ENCODE results near the gene CACNA2D3.

CACNA2D3 gene

GRCh38 chr3:54986294-54986693 lies 863.9 kb downstream of the CACNA2D3 start:
- H3K27ac ChIP-seq (ENCODE audit: low read depth, low read length): no peak overlapping the region
- no peaks in the 10 kb centered on the region for H3K4me1 ChIP-seq (ENCODE audit: control insufficient read depth, insufficient read depth, low read length, unreplicated experiment)
- H3K27me3 ChIP-seq (ENCODE audit: insufficient read depth, low read length): no peaks in the 10 kb centered on the region

DNA sequence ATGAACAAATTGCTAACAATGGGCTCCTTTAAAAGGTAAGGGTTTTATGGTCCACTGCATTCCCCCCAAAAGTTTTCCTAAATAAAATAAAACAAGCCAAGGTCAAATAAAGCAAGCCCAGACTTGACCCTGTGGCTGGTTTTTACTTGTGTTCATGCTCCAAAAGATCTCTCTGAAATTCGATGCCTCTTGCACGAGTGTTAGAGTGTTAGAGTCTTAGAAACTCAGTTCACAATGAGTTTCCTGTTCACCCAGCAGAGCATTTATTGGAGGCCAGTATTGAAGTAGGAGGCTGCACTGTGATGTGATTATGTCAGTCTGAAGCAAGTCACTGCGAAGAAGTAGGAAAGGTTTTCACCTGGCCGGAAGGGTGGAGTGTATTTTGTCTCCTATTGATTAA lies 865.4 kb downstream of the CACNA2D3 start:
- Histone ChIP-seq H3K36me3 (ENCODE audit: insufficient read depth, low read length) (no peaks in the 10 kb centered on the region), H3K27ac (ENCODE audit: low read depth, low read length) (no peak overlapping the region), H2AFZ (ENCODE audit: low read length, unreplicated experiment) (no peak overlapping the region), H3K79me2 (ENCODE audit: control insufficient read depth, insufficient read depth, low read length, unreplicated experiment) (no peaks in the 10 kb centered on the region), H3K4me3 (ENCODE audit: low read depth, low read length) (no peak overlapping the region), H3K4me1 (ENCODE audit: control insufficient read depth, insufficient read depth, low read length, unreplicated experiment) (no peaks in the 10 kb centered on the region), H3K27me3 (ENCODE audit: insufficient read depth, low read length) (no peaks in the 10 kb centered on the region)

More at GRCh38 chr3:54986294-54986693, 863.9 kb downstream of the CACNA2D3 start:
- H3K79me2 ChIP-seq (ENCODE audit: control insufficient read depth, insufficient read depth, low read length, unreplicated experiment): no peaks in the 10 kb centered on the region
- no peak overlapping the region for H2AFZ ChIP-seq (ENCODE audit: low read length, unreplicated experiment)
- no peak overlapping the region for H3K4me3 ChIP-seq (ENCODE audit: low read depth, low read length)
- no peaks in the 10 kb centered on the region for H3K36me3 ChIP-seq (ENCODE audit: insufficient read depth, low read length)

- Histone ChIP-seq H3K27ac (ENCODE audit: low read depth, low read length) (no peak overlapping the region), H3K79me2 (ENCODE audit: control insufficient read depth, insufficient read depth, low read length, unreplicated experiment) (no peaks in the 10 kb centered on the region), H3K36me3 (ENCODE audit: insufficient read depth, low read length) (no peaks in the 10 kb centered on the region), H3K4me1 (ENCODE audit: control insufficient read depth, insufficient read depth, low read length, unreplicated experiment) (no peaks in the 10 kb centered on the region), H3K27me3 (ENCODE audit: insufficient read depth, low read length) (no peaks in the 10 kb centered on the region), H2AFZ (ENCODE audit: low read length, unreplicated experiment) (no peak overlapping the region), H3K4me3 (ENCODE audit: low read depth, low read length) (no peak overlapping the region)
Observed at GRCh38 chr3:54988302-54988837, 866.0 kb downstream of the CACNA2D3 start.

DNA sequence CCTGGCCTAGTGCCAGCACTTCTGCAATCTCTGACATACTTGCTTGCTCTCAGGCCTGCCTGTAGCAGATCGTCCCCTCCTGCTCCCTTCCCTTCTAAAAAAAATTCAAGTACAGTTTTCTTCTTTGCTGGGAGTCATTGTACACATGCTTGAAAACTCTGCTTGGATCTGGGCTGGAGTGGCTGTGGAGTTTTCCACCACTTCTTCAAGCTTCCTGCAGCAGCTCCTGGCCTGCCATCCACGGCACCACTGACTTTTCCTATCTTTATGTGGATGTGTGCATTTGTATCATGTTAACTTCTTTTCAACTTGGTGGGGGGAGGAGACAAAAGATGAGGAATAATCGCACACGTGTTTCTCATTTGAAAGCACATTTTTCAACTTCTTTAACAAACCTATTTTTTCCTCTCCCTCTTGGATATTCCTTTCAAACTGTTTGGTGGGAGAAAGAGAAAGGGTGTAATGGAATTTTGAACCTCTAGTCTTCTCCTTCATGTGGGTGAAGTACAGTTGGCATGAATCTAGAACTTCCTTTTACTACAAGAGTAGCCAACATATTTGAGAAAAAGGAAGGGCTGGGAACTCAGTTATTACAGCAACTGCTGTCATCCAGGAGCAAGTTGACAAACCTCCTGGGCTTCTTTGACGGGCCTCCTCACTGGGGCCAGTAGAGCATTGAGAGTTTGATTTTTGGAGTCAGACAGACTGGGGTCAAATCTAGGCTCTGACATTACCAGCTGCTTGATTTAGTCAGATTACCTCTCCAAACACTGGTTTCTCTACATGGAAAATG lies 866.7 kb downstream of the CACNA2D3 start:
- Histone ChIP-seq H2AFZ (ENCODE audit: low read length, unreplicated experiment) (no peak overlapping the region), H3K4me1 (ENCODE audit: control insufficient read depth, insufficient read depth, low read length, unreplicated experiment) (no peaks in the 10 kb centered on the region), H3K79me2 (ENCODE audit: control insufficient read depth, insufficient read depth, low read length, unreplicated experiment) (no peaks in the 10 kb centered on the region), H3K36me3 (ENCODE audit: insufficient read depth, low read length) (no peaks in the 10 kb centered on the region), H3K4me3 (ENCODE audit: low read depth, low read length) (no peak overlapping the region), H3K27me3 (ENCODE audit: insufficient read depth, low read length) (no peaks in the 10 kb centered on the region), H3K27ac (ENCODE audit: low read depth, low read length) (no peak overlapping the region)

DNA sequence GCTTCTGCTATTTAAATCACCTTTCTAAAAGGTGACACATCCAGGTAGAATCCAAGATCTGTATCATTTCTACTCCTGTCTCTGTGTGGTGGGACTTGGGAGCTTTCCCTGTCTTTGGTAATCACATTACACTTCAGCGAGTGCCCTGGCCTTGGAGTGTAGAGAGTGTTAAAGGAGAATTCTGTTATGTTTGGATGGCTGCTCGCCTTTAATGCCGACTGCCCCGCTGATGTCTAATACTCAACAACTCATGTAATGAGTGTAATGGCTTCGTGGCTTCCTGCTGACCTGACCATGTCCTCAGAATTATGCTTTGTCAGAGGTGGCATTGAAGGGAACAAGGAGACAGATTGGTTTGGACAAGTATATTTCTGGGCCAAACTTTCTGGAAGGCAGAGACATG lies 871.8 kb downstream of the CACNA2D3 start:
- Histone ChIP-seq H3K27me3 (ENCODE audit: insufficient read depth, low read length) (no peaks in the 10 kb centered on the region), H2AFZ (ENCODE audit: low read length, unreplicated experiment) (no peak overlapping the region), H3K4me1 (ENCODE audit: control insufficient read depth, insufficient read depth, low read length, unreplicated experiment) (no peaks in the 10 kb centered on the region), H3K36me3 (ENCODE audit: insufficient read depth, low read length) (no peaks in the 10 kb centered on the region), H3K4me3 (ENCODE audit: low read depth, low read length) (no peak overlapping the region), H3K27ac (ENCODE audit: low read depth, low read length) (no peak overlapping the region), H3K79me2 (ENCODE audit: control insufficient read depth, insufficient read depth, low read length, unreplicated experiment) (no peaks in the 10 kb centered on the region)

DNA sequence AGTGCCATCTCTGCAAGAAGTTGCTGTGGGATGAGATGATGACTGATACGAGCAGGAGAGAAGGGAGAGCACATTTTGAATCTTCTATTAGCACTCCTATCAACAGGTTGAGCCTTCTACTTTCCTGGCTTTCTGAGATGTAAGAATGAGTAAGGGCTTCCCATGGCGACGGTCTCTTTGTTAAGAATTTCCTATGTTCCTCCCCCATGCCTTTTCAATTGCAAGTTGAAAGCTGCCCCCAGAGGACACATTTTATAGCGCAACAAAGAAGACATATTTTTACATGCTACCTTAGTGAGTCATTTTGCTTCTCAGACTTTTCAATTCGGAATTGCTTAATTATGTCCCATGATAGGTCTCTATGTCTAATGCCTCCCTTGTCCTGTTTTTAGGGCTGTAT lies 876.8 kb downstream of the CACNA2D3 start:
- Histone ChIP-seq H3K4me3 (ENCODE audit: low read depth, low read length) (no peak overlapping the region), H3K4me1 (ENCODE audit: control insufficient read depth, insufficient read depth, low read length, unreplicated experiment) (peaks cover 13% of the 10 kb centered on the region), H3K36me3 (ENCODE audit: insufficient read depth, low read length) (no peaks in the 10 kb centered on the region), H3K79me2 (ENCODE audit: control insufficient read depth, insufficient read depth, low read length, unreplicated experiment) (no peaks in the 10 kb centered on the region), H3K27me3 (ENCODE audit: insufficient read depth, low read length) (no peaks in the 10 kb centered on the region), H2AFZ (ENCODE audit: low read length, unreplicated experiment) (no peak overlapping the region), H3K27ac (ENCODE audit: low read depth, low read length) (no peak overlapping the region)

DNA sequence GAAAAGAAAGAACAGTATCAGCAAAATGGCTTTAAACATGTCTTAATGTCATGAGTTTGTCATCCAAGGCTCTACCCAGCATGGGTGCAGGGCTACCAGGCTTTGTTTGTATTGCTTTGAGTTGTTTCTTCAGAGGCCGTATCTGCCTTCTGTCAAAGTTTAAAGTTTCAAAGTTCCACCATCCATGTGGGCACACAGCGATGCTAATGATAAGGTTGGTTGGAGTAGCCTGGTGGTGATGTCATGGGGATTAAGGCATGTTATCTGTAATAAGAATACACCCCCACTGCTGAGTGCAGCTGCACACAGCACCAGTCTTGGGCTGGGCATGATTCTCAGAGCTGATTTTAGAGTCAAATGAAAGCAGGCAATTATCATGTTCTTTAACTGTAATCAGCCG lies 877.5 kb downstream of the CACNA2D3 start:
- H3K79me2 ChIP-seq (ENCODE audit: control insufficient read depth, insufficient read depth, low read length, unreplicated experiment): no peaks in the 10 kb centered on the region
- H3K4me3 ChIP-seq (ENCODE audit: low read depth, low read length): no peak overlapping the region
- H3K27ac ChIP-seq (ENCODE audit: low read depth, low read length): no peak overlapping the region
- H3K27me3 ChIP-seq (ENCODE audit: insufficient read depth, low read length): no peaks in the 10 kb centered on the region
- peaks cover 13% of the 10 kb centered on the region for H3K4me1 ChIP-seq (ENCODE audit: control insufficient read depth, insufficient read depth, low read length, unreplicated experiment)
- no peaks in the 10 kb centered on the region for H3K36me3 ChIP-seq (ENCODE audit: insufficient read depth, low read length)
- H2AFZ ChIP-seq (ENCODE audit: low read length, unreplicated experiment): no peak overlapping the region

GRCh38 chr3:55000546-55000945 lies 878.2 kb downstream of the CACNA2D3 start:
- Histone ChIP-seq H3K4me3 (ENCODE audit: low read depth, low read length) (no peak overlapping the region), H3K27me3 (ENCODE audit: insufficient read depth, low read length) (no peaks in the 10 kb centered on the region), H3K36me3 (ENCODE audit: insufficient read depth, low read length) (no peaks in the 10 kb centered on the region), H3K79me2 (ENCODE audit: control insufficient read depth, insufficient read depth, low read length, unreplicated experiment) (no peaks in the 10 kb centered on the region), H2AFZ (ENCODE audit: low read length, unreplicated experiment) (no peak overlapping the region), H3K27ac (ENCODE audit: low read depth, low read length) (no peak overlapping the region), H3K4me1 (ENCODE audit: control insufficient read depth, insufficient read depth, low read length, unreplicated experiment) (peaks cover 13% of the 10 kb centered on the region)

DNA sequence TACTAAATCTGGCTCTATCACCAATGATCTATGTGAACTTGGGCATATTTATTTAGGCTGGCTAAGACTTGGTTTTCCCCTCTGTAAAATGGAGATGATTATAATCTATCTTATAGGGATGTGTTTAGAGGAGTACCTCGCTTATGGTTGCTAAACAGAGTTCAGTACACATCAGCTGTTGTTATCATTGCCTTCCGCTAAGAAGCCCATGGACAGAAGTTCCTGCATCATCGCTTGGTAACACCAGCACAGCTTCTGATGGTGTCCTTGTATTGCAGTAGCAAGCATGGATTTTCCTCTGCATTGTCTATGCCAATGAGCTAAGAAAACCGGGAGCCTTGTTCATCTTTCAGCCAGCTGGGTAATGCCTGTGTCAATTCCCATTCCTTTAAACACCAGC lies 878.6 kb downstream of the CACNA2D3 start:
- H3K36me3 ChIP-seq (ENCODE audit: insufficient read depth, low read length): no peaks in the 10 kb centered on the region
- H2AFZ ChIP-seq (ENCODE audit: low read length, unreplicated experiment): no peak overlapping the region
- H3K79me2 ChIP-seq (ENCODE audit: control insufficient read depth, insufficient read depth, low read length, unreplicated experiment): no peaks in the 10 kb centered on the region
- H3K4me3 ChIP-seq (ENCODE audit: low read depth, low read length): no peak overlapping the region
- H3K27ac ChIP-seq (ENCODE audit: low read depth, low read length): no peak overlapping the region
- H3K4me1 ChIP-seq (ENCODE audit: control insufficient read depth, insufficient read depth, low read length, unreplicated experiment): peaks cover 13% of the 10 kb centered on the region
- no peaks in the 10 kb centered on the region for H3K27me3 ChIP-seq (ENCODE audit: insufficient read depth, low read length)

GRCh38 chr3:55002416-55002930 lies 880.1 kb downstream of the CACNA2D3 start:
- no peak overlapping the region for H2AFZ ChIP-seq (ENCODE audit: low read length, unreplicated experiment)
- H3K27ac ChIP-seq (ENCODE audit: low read depth, low read length): no peak overlapping the region
- H3K4me3 ChIP-seq (ENCODE audit: low read depth, low read length): no peak overlapping the region
- H3K79me2 ChIP-seq (ENCODE audit: control insufficient read depth, insufficient read depth, low read length, unreplicated experiment): no peaks in the 10 kb centered on the region
- peaks cover 13% of the 10 kb centered on the region for H3K4me1 ChIP-seq (ENCODE audit: control insufficient read depth, insufficient read depth, low read length, unreplicated experiment)
- H3K27me3 ChIP-seq (ENCODE audit: insufficient read depth, low read length): no peaks in the 10 kb centered on the region
- no peaks in the 10 kb centered on the region for H3K36me3 ChIP-seq (ENCODE audit: insufficient read depth, low read length)

DNA sequence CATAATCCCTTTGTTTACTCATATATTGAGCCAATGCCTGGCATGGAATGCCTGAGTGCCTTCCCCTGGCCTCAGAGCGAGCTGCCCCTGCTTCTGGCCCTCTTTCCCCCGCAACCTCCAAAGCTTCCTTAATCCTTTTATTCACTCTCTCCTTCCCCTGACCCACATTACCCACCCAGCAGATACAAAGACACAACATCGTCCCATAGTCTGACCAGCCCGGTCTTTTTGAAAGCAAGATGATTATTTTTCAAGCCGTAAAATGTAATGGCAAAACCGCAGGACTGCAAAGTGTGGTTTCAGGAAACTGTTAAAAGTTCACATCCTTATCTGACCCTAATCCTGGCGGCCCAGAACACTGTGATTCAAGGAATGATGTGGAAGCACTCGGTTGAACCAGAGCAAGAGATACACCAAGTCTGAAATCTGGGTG lies 883.9 kb downstream of the CACNA2D3 start:
- Histone ChIP-seq H3K27me3 (ENCODE audit: insufficient read depth, low read length) (no peaks in the 10 kb centered on the region), H3K4me1 (ENCODE audit: control insufficient read depth, insufficient read depth, low read length, unreplicated experiment) (no peaks in the 10 kb centered on the region), H3K79me2 (ENCODE audit: control insufficient read depth, insufficient read depth, low read length, unreplicated experiment) (no peaks in the 10 kb centered on the region), H3K4me3 (ENCODE audit: low read depth, low read length) (no peak overlapping the region), H2AFZ (ENCODE audit: low read length, unreplicated experiment) (no peak overlapping the region), H3K36me3 (ENCODE audit: insufficient read depth, low read length) (no peaks in the 10 kb centered on the region), H3K27ac (ENCODE audit: low read depth, low read length) (no peak overlapping the region)

Data from ACC112 (cell line).